Measurements from ENCODE around the gene BRAT1. TPM values are rescaled to one million over a fixed set of nuclear protein-coding genes. Genes with fewer than 3 reads are reported as not detected.

BRAT1 gene
- total and polyA plus RNA-seq, 11 donors, result 10.9 to 27.8 (median 14.9) TPM

GRCh38 chr7:2517026-2517425, 38.3 kb downstream of the BRAT1 start:
- TF ChIP-seq CTCF (IDR thresholded peaks at IDR 0.05) (no peak), POLR2A (IDR thresholded peaks at IDR 0.05) (no peak)
- DNase-seq (no peak), ATAC-seq (peak in 1 of 4 donors; percentile 3)
- Histone ChIP-seq H3K27me3 (peaks cover 0 to 18% (median 0%) of the 10 kb centered on the region in 9 donors), H3K36me3 (no peaks in the 10 kb centered on the region), H3K27ac (peak overlapping the region in 3 of 12 donors; percentile 34 to 86 (median 59)), H3K4me3 (no peak overlapping the region), H3K4me1 (peaks cover 5 to 45% (median 26%) of the 10 kb centered on the region in 12 donors), H3K9me3 (no peaks in the 10 kb centered on the region)
- intact Hi-C loops (cut with DNase I), result loop anchor here in 2 of 10 donors (5.0 kb wide), 2 partner anchors 35 kb away; no protein-coding TSS in a partner anchor
- 69 to 76% (median 74%) methylated on average over 8 of the region's 8 CpGs for WGBS, 4 donors

- no peak for ATAC-seq
- intact Hi-C loops (cut with DNase I), result loop anchor here in 2 of 10 donors (5.0 kb wide), 2 partner anchors 34 to 36 kb away; no protein-coding TSS in a partner anchor
- WGBS, 4 donors, result 77 to 80% (median 80%) methylated on average over 3 to 8 of the region's 8 CpGs; no CpG with 5 or more reads in 1 of the 4 donors
These were observed 39.1 kb downstream of the BRAT1 start for GRCh38 chr7:2516194-2516555.

GRCh38 chr7:2515424-2516193, 39.7 kb downstream of the BRAT1 start:
- Histone ChIP-seq H3K36me3 (no peaks in the 10 kb centered on the region), H3K4me3 (no peak overlapping the region), H3K9me3 (no peaks in the 10 kb centered on the region), H3K4me1 (peaks cover 8 to 48% (median 36%) of the 10 kb centered on the region in 12 donors), H3K27ac (no peak overlapping the region), H3K27me3 (peaks cover 0 to 3% (median 0%) of the 10 kb centered on the region in 9 donors)
- no peak for DNase-seq
- WGBS, 4 donors, result 93 to 94% (median 94%) methylated on average over 9 to 15 of the region's 15 CpGs
- intact Hi-C loops (cut with DNase I), result loop anchor here in 2 of 10 donors (5.0 kb wide), 2 partner anchors 33 to 37 kb away; no protein-coding TSS in a partner anchor
- TF ChIP-seq POLR2A (IDR thresholded peaks at IDR 0.05), result no peak
- TF ChIP-seq CTCF (IDR thresholded peaks at IDR 0.05), result no peak
- ATAC-seq, result no peak

More at GRCh38 chr7:2516194-2516555, 39.1 kb downstream of the BRAT1 start:
- Histone ChIP-seq H3K27ac (peak overlapping the region in 2 of 12 donors; percentile 20 to 86), H3K4me3 (no peak overlapping the region), H3K36me3 (no peaks in the 10 kb centered on the region), H3K9me3 (no peaks in the 10 kb centered on the region), H3K27me3 (peaks cover 0 to 9% (median 0%) of the 10 kb centered on the region in 9 donors), H3K4me1 (peaks cover 7 to 45% (median 31%) of the 10 kb centered on the region in 12 donors)
- DNase-seq, result no peak
- TF ChIP-seq CTCF (IDR thresholded peaks at IDR 0.05) (no peak), POLR2A (IDR thresholded peaks at IDR 0.05) (no peak)
